Hepatocyte (in vitro differentiated cells): ENCODE data around the gene EPB41L1. TPM values are rescaled to one million over a fixed set of nuclear protein-coding genes. Genes with fewer than 3 reads are reported as not detected.

Experiments used
- DNase-seq: peaks from one replicate; pipeline ENCODE4 v3.0.0-alpha.2; 2016; ENCODE audit warnings: low spot score
- H2AFZ ChIP-seq: fragments of 200-600 bp; sonication (generic); 2 replicates; pipeline ENCODE4 v1.6.0; 2016; ENCODE audit warnings: antibody characterized with exemption, mild to moderate bottlenecking
- H3K27ac ChIP-seq: fragments of 200-600 bp; sonication (generic); 2 replicates; pipeline ENCODE4 v1.5.1; 2016; ENCODE audit warnings: mild to moderate bottlenecking
- H3K27me3 ChIP-seq: fragments of 200-600 bp; sonication (generic); 2 replicates; pipeline ENCODE4 v1.6.1; 2016
- H3K36me3 ChIP-seq: fragments of 200-600 bp; sonication (generic); replicated peaks from 2 replicates; pipeline ENCODE4 v1.5.1; 2016; ENCODE audit warnings: low read depth; ENCODE audit not compliant: insufficient read depth
- H3K4me1 ChIP-seq: fragments of 200-600 bp; sonication (generic); 2 replicates; pipeline ENCODE4 v1.5.1; 2016; ENCODE audit warnings: mild to moderate bottlenecking, moderate library complexity; ENCODE audit not compliant: insufficient read depth
- H3K4me2 ChIP-seq: fragments of 200-600 bp; sonication (generic); 2 replicates; pipeline ENCODE4 v1.6.0; 2016
- H3K4me3 ChIP-seq: fragments of 200-600 bp; sonication (generic); 2 replicates; pipeline ENCODE4 v1.5.1; 2016; ENCODE audit warnings: mild to moderate bottlenecking
- H3K79me2 ChIP-seq: fragments of 200-600 bp; sonication (generic); 2 replicates; pipeline ENCODE4 v1.6.0; 2017; ENCODE audit warnings: mild to moderate bottlenecking
- H3K9me2 ChIP-seq: fragments of 200-600 bp; sonication (generic); replicated peaks from 2 replicates; pipeline ENCODE4 v1.6.0; 2017; ENCODE audit warnings: mild to moderate bottlenecking; ENCODE audit not compliant: insufficient read depth
- H3K9me3 ChIP-seq: fragments of 200-600 bp; sonication (generic); 2 replicates; pipeline ENCODE4 v1.5.1; 2016; ENCODE audit warnings: low read depth, mild to moderate bottlenecking
- H4K20me1 ChIP-seq: fragments of 200-600 bp; sonication (generic); 2 replicates; pipeline ENCODE4 v1.6.0; 2016; ENCODE audit warnings: mild to moderate bottlenecking; ENCODE audit not compliant: insufficient read depth, poor library complexity, severe bottlenecking
- CTCF ChIP-seq: fragments of 200-600 bp; sonication (generic); IDR thresholded peaks from 2 replicates; pipeline ENCODE4 v1.5.1; 2016; ENCODE audit warnings: antibody characterized with exemption, mild to moderate bottlenecking; ENCODE audit not compliant: poor library complexity
- EZH2 ChIP-seq: fragments of 200-600 bp; sonication (generic); IDR thresholded peaks from 2 replicates; pipeline ENCODE4 v1.6.1; 2016; ENCODE audit warnings: antibody characterized with exemption, mild to moderate bottlenecking, borderline replicate concordance
- EZH2phosphoT487 ChIP-seq: fragments of 200-600 bp; sonication (generic); IDR thresholded peaks from one replicate; pipeline ENCODE4 v1.6.1; 2018; ENCODE audit warnings: antibody characterized with exemption, mild to moderate bottlenecking, low read depth, moderate library complexity; ENCODE audit not compliant: unreplicated experiment, severe bottlenecking
- WGBS: methylation state at CpG from one replicate; pipeline ENCODE4 v1.1.6; 2016; ENCODE audit warnings: low lambda C conversion rate; ENCODE audit errors: missing lambda C conversion rate; 5-methylcytosine and 5-hydroxymethylcytosine counted together
- polyA plus RNA-seq: library from polyadenylated mRNA; unstranded; fragments of >200 nt; fragmentation: Nextera tagmentation; extraction: Ambion mirVana; gene quantifications from 2 replicates; pipeline ENCODE4 v1.2.1, GENCODE V29; 2016
- total RNA-seq: library from RNA; depleted of rRNA; stranded (reverse); fragments of >200 nt; gene quantifications from 2 replicates; pipeline ENCODE4 v1.2.3, GENCODE V29; 2014

EPB41L1 gene
- total and polyA plus RNA-seq, 2 experiments from 2014 or later: 25.2 to 36.4 TPM

DNA sequence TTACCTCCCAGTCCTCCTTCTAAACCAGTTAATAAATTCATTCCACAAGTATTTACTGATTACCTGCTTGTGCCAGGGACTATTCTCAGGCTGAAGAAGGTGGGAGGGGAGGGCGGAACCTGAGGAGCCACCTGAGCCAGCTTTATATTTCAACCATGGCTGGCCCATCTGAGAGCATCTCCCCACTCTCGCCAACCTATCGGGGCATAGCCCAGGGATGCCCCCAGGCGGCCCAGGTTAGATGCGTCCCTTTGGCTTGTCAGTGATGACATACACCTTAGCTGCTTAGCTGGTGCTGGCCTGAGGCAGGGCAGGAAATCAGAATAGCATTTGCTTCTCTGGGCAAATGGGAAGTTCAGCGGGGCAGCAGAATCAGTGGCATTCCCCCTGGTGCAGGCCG lies 76.8 kb downstream of the EPB41L1 start:
- Histone ChIP-seq H3K79me2 (peaks cover 6% of the 10 kb centered on the region), H3K27me3 (no peaks in the 10 kb centered on the region), H3K27ac (no peak overlapping the region), H3K4me3 (no peak overlapping the region), H4K20me1 (no peaks in the 10 kb centered on the region), H3K9me3 (no peaks in the 10 kb centered on the region), H3K9me2 (no peaks in the 10 kb centered on the region), H2AFZ (no peak overlapping the region), H3K4me1 (no peaks in the 10 kb centered on the region), H3K36me3 (no peaks in the 10 kb centered on the region), H3K4me2 (no peak overlapping the region)
- no peak for TF ChIP-seq EZH2phosphoT487
- TF ChIP-seq CTCF: no peak
- no peak for TF ChIP-seq EZH2
- DNase-seq: no peak
- 89% methylated on average over 7 of the region's 7 CpGs for WGBS

- H3K4me2 ChIP-seq: no peak overlapping the region
- no peaks in the 10 kb centered on the region for H3K36me3 ChIP-seq
- DNase-seq: no peak
- no peak overlapping the region for H2AFZ ChIP-seq
- peaks cover 40% of the 10 kb centered on the region for H3K79me2 ChIP-seq
- TF ChIP-seq EZH2: no peak
- TF ChIP-seq CTCF: no peak
- TF ChIP-seq EZH2phosphoT487: no peak
- H3K4me1 ChIP-seq: peaks cover 8% of the 10 kb centered on the region
- H3K4me3 ChIP-seq: no peak overlapping the region
- H3K9me3 ChIP-seq: no peaks in the 10 kb centered on the region
- H3K27ac ChIP-seq: no peak overlapping the region
- no peaks in the 10 kb centered on the region for H3K27me3 ChIP-seq
- 72% methylated on average over 4 of the region's 4 CpGs for WGBS
- no peaks in the 10 kb centered on the region for H3K9me2 ChIP-seq
- no peaks in the 10 kb centered on the region for H4K20me1 ChIP-seq
These were observed 80.3 kb downstream of the EPB41L1 start for GRCh38 chr20:36234771-36235320.

- 19% methylated on average over 44 of the region's 44 CpGs for WGBS
- peaks cover 52% of the 10 kb centered on the region for H3K79me2 ChIP-seq
- TF ChIP-seq CTCF: no peak
- no peak for TF ChIP-seq EZH2phosphoT487
- TF ChIP-seq EZH2: no peak
These were observed 81.6 kb downstream of the EPB41L1 start, which contains the start of gene AAR2 for GRCh38 chr20:36235892-36236785. Gene AAR2 (plus strand): TSS chr20:36236478. CDS start chr20:36239869, 3,391 bp downstream.

More at GRCh38 chr20:36235892-36236785, 81.6 kb downstream of the EPB41L1 start, which contains the start of gene AAR2:
- no peaks in the 10 kb centered on the region for H3K36me3 ChIP-seq
- peak within 1 kb of the TSS; percentile 85 for H3K27ac ChIP-seq
- no peaks in the 10 kb centered on the region for H4K20me1 ChIP-seq
- H3K4me2 ChIP-seq: peak within 1 kb of the TSS; percentile 79
- peak within 1 kb of the TSS; percentile 89 for H3K4me3 ChIP-seq
- H3K27me3 ChIP-seq: no peaks in the 10 kb centered on the region
- no peaks in the 10 kb centered on the region for H3K9me3 ChIP-seq
- peak within 1 kb of the TSS; percentile 100 for H2AFZ ChIP-seq
- H3K4me1 ChIP-seq: peaks cover 8% of the 10 kb centered on the region
- no peaks in the 10 kb centered on the region for H3K9me2 ChIP-seq
- peak; percentile 88 for DNase-seq
